ENCODE results near the gene MYH7B. TPM values are rescaled to one million over a fixed set of nuclear protein-coding genes. Genes with fewer than 3 reads are reported as not detected.
A peak's percentile ranks its signal among the peaks of the same experiment; 100 is the strongest.

MYH7B gene
- under 1 TPM; 0.82 to 0.83 TPM for total RNA-seq
- polyA plus RNA-seq = under 1 TPM in 1 of 3 donors, not detected in 2; 0.49 TPM
- total RNA-seq = 0.08 to 3.0 (median 1.9) reads per million in 6 experiments

DNA sequence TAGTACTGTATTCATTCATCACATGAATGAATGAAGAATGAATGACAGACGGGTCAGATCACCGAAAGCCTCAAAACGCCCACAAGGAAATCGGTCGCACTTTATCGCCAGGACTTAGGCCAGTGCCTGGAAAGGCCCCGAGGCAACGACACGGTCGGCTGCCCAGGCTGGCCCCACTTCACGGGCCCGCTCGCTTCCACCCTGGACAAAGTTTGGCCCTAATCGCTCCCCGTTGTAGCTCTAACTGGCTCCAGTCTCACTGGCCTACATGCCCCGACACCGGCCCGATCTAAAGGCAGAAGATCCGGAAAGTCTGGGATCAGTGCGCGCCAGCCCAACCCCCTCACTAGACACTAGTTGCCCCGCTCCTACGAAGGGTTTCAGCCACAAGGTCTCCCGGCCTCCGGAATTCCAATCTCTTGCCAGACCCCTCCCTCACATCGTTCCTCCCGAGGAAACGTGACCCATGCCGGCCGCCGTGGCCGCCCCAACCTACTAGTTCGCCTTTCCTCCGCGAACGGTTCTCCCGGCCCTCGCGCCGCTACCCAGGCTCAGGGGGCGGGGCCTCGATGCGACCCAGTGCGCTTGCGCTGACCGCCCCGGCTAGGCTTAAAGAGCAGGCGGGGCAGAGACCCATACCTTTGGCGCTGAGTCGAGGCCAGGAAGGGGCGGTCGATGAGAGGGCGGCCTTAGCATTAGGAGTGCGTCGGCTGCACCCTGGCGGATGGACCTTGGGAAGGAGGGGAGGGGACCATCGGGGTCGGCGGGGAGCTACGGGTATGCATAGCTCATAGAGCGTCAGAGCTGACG, at the start of gene MYH7B, which contains the start of gene GSS:
Gene MYH7B, plus strand, starts transcription at position 638 of the 810 bp plus-strand sequence. CDS start 22,138 bp downstream, outside the sequence.
Gene GSS, minus strand, starts transcription at position 576 of the 810 bp plus-strand sequence. CDS start 3,954 bp downstream, outside the sequence.
- Mint-ChIP-seq H3K27me3 (no peaks in the 10 kb centered on the region), H3K27ac (peak within 1 kb of the TSS; percentile 91 to 99 (median 97)), H3K9me3 (no peaks in the 10 kb centered on the region), H3K4me3 (peak within 1 kb of the TSS; percentile 95 to 100 (median 98)), H3K4me1 (peaks cover 20 to 39% (median 26%) of the 10 kb centered on the region in 4 donors), H3K36me3 (peaks cover 0 to under 1% (median 0%) of the 10 kb centered on the region in 3 donors)
- DNase-seq (peak; percentile 90 to 98 (median 96)), ATAC-seq (peak; percentile 90 to 93)
- POLR2A ChIA-PET = interaction anchor here (0.6 to 1.6 kb wide), 6 partner anchors 13 to 843 kb away, joined by 3 to 7 read pairs (median 4); partner anchors contain the start of genes EIF2S2, GGT7 and NCOA6

- no peak for ATAC-seq
- POLR2A ChIA-PET = no interaction called here
- Mint-ChIP-seq H3K4me3 (no peak overlapping the region), H3K4me1 (peaks cover 3 to 10% (median 8%) of the 10 kb centered on the region in 4 donors), H3K36me3 (peaks cover 0 to 2% (median 0%) of the 10 kb centered on the region in 3 donors), H3K9me3 (no peaks in the 10 kb centered on the region), H3K27ac (peak overlapping the region in 3 of 10 donors; percentile 27 to 71 (median 29)), H3K27me3 (no peaks in the 10 kb centered on the region)
- DNase-seq = peak in 2 of 10 donors; percentile 9 to 12
Measured at GRCh38 chr20:34907616-34908469, 47.8 kb upstream of the MYH7B start.

DNA sequence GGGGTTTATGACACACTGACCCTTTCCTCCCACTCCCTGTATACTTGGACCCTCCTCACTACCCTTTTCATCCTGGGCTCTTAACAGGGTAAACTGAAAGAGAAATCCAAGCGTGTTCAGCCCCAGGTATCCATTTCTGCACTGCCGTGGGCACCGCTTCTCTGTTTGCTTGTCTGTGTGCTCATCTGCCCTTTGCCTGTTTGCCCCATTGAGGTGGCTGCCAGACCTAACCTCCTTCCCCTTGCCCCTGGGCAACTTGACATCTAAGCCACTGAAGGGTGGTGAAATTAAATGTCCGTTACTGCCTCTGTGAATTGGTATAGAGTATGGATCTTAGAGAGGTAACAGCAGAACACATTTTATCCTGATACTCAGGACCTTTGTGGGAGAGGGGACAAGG, 40.5 kb upstream of the MYH7B start:
- peaks cover 7 to 9% (median 9%) of the 10 kb centered on the region in 4 donors for H3K4me1 Mint-ChIP-seq
- no peaks in the 10 kb centered on the region for H3K27me3 Mint-ChIP-seq
- H3K4me3 Mint-ChIP-seq = no peak overlapping the region
- POLR2A ChIA-PET = no interaction called here
- ATAC-seq = no peak
- DNase-seq = no peak
- H3K9me3 Mint-ChIP-seq = no peaks in the 10 kb centered on the region
- H3K36me3 Mint-ChIP-seq = peaks cover 0 to 8% (median 3%) of the 10 kb centered on the region in 3 donors
- peak overlapping the region in 1 of 10 donors; percentile 22 for H3K27ac Mint-ChIP-seq

DNA sequence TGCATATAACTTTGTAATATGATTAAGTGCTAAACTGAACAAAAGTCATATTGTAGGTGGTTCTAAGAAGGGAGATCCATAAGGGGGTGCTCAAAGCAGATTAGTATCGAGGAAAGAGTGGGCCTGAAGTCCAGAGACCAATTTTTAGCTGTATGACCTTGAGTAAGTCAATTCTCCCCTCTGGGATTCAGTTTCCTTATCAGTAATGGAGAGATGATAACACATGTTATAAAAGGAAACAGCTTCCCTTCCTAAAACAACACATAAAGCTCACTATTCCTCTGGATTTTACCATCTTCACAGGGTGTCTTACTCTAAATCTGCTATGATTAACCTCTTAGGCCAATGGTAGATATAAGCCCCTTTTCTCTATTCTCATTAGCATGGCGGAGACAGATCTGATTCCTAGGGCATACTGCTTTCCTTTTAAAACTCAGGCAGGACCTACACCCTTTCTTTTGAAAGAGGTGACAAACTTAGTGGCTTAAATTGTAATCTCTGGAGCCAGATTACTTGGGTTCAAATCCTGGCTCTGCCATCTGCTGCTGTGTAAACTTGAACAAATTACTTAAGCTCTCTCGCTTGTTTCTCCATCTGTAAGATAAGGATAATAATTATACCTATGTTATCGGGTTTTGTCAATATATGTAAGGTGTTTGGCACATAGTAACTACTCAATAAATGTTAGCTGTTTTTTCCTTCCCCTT, 39.8 kb upstream of the MYH7B start:
- Mint-ChIP-seq H3K9me3 (no peaks in the 10 kb centered on the region), H3K27me3 (no peaks in the 10 kb centered on the region), H3K27ac (peak overlapping the region in 1 of 10 donors; percentile 46), H3K4me3 (no peak overlapping the region), H3K36me3 (peaks cover 0 to 16% (median 3%) of the 10 kb centered on the region in 3 donors), H3K4me1 (peaks cover 7 to 10% (median 9%) of the 10 kb centered on the region in 4 donors)
- no peak for ATAC-seq
- POLR2A ChIA-PET = no interaction called here
- DNase-seq = no peak

DNA sequence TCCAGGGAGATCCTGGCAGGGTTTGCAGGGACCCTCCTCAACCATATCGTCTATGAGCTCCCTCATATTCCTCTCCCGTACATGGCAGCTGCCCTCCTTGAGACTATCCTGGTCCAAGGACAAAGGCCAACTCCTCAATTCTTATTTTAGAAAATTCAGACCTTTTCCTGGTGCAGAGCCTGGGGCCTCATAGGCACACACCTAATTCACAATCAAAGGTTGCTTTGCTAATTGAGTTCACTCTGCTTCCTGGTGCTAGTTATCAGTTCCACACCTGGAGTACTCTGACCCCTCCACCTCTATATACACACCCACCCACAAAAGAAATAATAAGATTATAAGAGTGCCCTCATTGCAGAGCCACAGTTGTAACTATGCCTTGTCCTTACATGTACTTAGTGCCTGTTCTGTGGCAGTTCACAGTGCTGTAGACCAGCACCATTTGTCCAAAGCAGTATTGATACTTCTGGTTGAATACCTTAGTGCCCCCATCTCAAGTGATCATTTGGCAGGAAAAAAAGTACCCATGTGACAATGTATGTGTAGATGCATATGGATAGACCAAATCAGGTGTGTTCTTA, 38.8 kb upstream of the MYH7B start:
- Mint-ChIP-seq H3K36me3 (peaks cover 0 to 23% (median 3%) of the 10 kb centered on the region in 3 donors), H3K9me3 (no peaks in the 10 kb centered on the region), H3K4me3 (no peak overlapping the region), H3K27me3 (no peaks in the 10 kb centered on the region), H3K4me1 (peaks cover 7 to 10% (median 9%) of the 10 kb centered on the region in 4 donors), H3K27ac (peak overlapping the region in 1 of 10 donors; percentile 20)
- POLR2A ChIA-PET = interaction anchor here (0.7 kb wide), 1 partner anchor 18 kb away, joined by 3 read pairs; no protein-coding TSS in a partner anchor
- no peak for DNase-seq
- ATAC-seq = no peak

DNA sequence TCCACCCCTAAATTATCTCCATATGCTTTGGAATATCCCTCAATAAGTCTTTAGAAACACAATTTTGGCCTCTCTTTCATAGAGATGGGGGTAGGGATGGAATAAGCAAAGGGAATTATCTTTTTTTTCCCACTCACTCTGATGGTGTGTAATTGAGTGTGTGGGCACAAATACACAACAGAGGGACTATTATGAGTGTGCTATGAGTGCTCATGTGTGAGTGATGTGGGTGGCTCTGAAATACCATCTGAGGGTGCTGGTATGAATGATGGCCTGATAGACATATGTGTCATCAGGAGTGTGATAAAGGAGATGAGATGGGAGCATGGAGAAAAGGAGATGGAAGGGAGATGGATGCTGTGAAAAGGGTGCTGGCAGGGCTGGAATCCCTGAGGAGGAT, 35.6 kb upstream of the MYH7B start:
- POLR2A ChIA-PET = interaction anchor here (0.7 kb wide), 1 partner anchor 19 kb away, joined by 3 read pairs; no protein-coding TSS in a partner anchor
- no peaks in the 10 kb centered on the region for H3K9me3 Mint-ChIP-seq
- peaks cover 8 to 10% (median 9%) of the 10 kb centered on the region in 4 donors for H3K4me1 Mint-ChIP-seq
- peaks cover 0 to 21% (median 3%) of the 10 kb centered on the region in 3 donors for H3K36me3 Mint-ChIP-seq
- H3K27ac Mint-ChIP-seq = peak overlapping the region in 1 of 10 donors; percentile 58
- H3K4me3 Mint-ChIP-seq = no peak overlapping the region
- no peak for DNase-seq
- H3K27me3 Mint-ChIP-seq = no peaks in the 10 kb centered on the region
- no peak for ATAC-seq

GRCh38 chr20:34921436-34921835, 34.2 kb upstream of the MYH7B start:
- DNase-seq = no peak
- POLR2A ChIA-PET = no interaction called here
- H3K27me3 Mint-ChIP-seq = no peaks in the 10 kb centered on the region
- H3K4me3 Mint-ChIP-seq = no peak overlapping the region
- no peak overlapping the region for H3K27ac Mint-ChIP-seq
- peaks cover 10 to 21% (median 17%) of the 10 kb centered on the region in 4 donors for H3K4me1 Mint-ChIP-seq
- no peaks in the 10 kb centered on the region for H3K9me3 Mint-ChIP-seq
- no peak for ATAC-seq
- H3K36me3 Mint-ChIP-seq = peaks cover 0 to 23% (median 3%) of the 10 kb centered on the region in 3 donors

DNA sequence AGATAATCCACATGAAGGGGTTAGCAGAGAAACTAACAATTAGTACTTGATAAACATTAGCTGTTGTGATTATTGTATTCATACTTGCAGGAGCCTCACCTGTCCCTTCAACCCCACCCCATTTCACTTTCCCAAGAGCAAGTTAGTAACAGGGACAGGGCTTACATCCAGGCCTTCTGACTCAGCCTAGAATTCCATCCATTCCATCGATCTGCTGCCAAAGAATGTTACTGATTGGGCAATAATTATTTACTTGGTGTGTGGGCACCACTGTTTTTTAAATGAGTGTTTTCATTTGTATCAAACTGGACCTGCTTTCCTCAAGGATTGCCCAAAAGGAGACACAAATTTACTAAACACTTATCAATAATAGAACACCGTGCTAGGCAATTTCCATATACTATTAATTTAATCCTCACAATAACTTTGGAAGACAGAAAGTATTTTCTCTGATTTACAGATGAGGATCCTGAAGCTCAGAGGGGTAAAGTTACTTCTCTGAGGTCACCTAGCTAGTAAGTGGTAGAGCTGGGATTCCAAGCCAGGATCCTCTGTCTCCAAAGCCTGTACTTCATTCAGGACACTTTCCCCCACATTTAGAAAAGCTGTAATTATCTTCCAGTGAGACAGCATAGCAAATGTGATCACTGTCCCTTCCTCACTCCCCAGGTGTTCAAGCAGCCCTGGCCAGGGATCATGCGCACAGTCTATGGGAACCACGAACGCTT, 32.9 kb upstream of the MYH7B start:
- peaks cover 6 to 24% (median 20%) of the 10 kb centered on the region in 4 donors for H3K4me1 Mint-ChIP-seq

GRCh38 chr20:34923414-34923813, 32.3 kb upstream of the MYH7B start:
- ATAC-seq (no peak), DNase-seq (no peak)
- peaks cover 2 to 18% (median 15%) of the 10 kb centered on the region in 4 donors for H3K4me1 Mint-ChIP-seq
- H3K4me3 Mint-ChIP-seq = no peak overlapping the region
- no peaks in the 10 kb centered on the region for H3K27me3 Mint-ChIP-seq
- peaks cover 0 to 37% (median 0%) of the 10 kb centered on the region in 3 donors for H3K36me3 Mint-ChIP-seq
- no peaks in the 10 kb centered on the region for H3K9me3 Mint-ChIP-seq
- POLR2A ChIA-PET = no interaction called here
- no peak overlapping the region for H3K27ac Mint-ChIP-seq

More for the DNA sequence above, 32.9 kb upstream of the MYH7B start:
- ATAC-seq (no peak), DNase-seq (no peak)
- Mint-ChIP-seq H3K9me3 (no peaks in the 10 kb centered on the region), H3K4me3 (no peak overlapping the region), H3K27ac (no peak overlapping the region), H3K27me3 (no peaks in the 10 kb centered on the region), H3K36me3 (peaks cover 0 to 33% (median 3%) of the 10 kb centered on the region in 3 donors)
- POLR2A ChIA-PET = no interaction called here

- peak overlapping the region in 6 of 10 donors; percentile 1 to 70 (median 28) for H3K27ac Mint-ChIP-seq
- peaks cover 2 to 17% (median 13%) of the 10 kb centered on the region in 4 donors for H3K4me1 Mint-ChIP-seq
- POLR2A ChIA-PET = no interaction called here
- peaks cover 0 to 46% (median 0%) of the 10 kb centered on the region in 3 donors for H3K36me3 Mint-ChIP-seq
- DNase-seq (no peak), ATAC-seq (no peak)
- no peak overlapping the region for H3K4me3 Mint-ChIP-seq
- H3K9me3 Mint-ChIP-seq = no peaks in the 10 kb centered on the region
- no peaks in the 10 kb centered on the region for H3K27me3 Mint-ChIP-seq
Measured at GRCh38 chr20:34925341-34925740, 30.3 kb upstream of the MYH7B start.

- Mint-ChIP-seq H3K9me3 (no peaks in the 10 kb centered on the region), H3K36me3 (peaks cover 0 to 46% (median 4%) of the 10 kb centered on the region in 3 donors), H3K4me3 (no peak overlapping the region), H3K27ac (peak overlapping the region in 5 of 10 donors; percentile 10 to 65 (median 32)), H3K4me1 (peaks cover 2 to 17% (median 13%) of the 10 kb centered on the region in 4 donors), H3K27me3 (no peaks in the 10 kb centered on the region)
- ATAC-seq = no peak
- POLR2A ChIA-PET = no interaction called here
- no peak for DNase-seq
Measured at GRCh38 chr20:34925981-34926380, 29.7 kb upstream of the MYH7B start.

All from naive thymus-derived CD8-positive, alpha-beta T cell (primary cell).